Measurements from ENCODE around the gene WWOX.

WWOX gene

DNA sequence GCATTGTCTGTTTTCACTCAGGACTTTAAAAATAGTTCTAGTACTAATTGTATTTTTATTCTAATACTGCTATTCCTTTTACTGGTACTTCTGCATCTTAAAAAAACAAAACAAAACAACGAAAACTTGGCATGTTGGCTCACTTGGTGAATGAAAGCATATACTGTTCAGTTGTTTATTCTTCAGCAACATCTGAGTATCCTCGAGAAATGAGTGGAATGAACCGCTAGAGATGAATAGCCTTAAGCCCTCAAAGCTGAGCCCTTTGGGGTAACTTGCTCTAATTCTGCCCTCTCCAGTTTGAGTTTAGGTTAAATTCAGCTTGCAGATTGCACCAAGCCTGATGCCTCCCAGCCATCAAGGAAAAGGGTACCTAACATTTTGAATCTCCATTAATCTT lies 126.5 kb downstream of the WWOX start:
- no peak overlapping the region for H3K4me3 ChIP-seq (ENCODE audit: low read depth, low read length)
- TF ChIP-seq, protein P1, sequence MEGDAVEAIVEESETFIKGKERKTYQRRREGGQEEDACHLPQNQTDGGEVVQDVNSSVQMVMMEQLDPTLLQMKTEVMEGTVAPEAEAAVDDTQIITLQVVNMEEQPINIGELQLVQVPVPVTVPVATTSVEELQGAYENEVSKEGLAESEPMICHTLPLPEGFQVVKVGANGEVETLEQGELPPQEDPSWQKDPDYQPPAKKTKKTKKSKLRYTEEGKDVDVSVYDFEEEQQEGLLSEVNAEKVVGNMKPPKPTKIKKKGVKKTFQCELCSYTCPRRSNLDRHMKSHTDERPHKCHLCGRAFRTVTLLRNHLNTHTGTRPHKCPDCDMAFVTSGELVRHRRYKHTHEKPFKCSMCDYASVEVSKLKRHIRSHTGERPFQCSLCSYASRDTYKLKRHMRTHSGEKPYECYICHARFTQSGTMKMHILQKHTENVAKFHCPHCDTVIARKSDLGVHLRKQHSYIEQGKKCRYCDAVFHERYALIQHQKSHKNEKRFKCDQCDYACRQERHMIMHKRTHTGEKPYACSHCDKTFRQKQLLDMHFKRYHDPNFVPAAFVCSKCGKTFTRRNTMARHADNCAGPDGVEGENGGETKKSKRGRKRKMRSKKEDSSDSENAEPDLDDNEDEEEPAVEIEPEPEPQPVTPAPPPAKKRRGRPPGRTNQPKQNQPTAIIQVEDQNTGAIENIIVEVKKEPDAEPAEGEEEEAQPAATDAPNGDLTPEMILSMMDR (IDR thresholded peaks at IDR 0.05; ENCODE audit: control insufficient read depth, extremely low read depth, insufficient read depth), result no peak
- no peak for DNase-seq (ENCODE audit: low read depth)

DNA sequence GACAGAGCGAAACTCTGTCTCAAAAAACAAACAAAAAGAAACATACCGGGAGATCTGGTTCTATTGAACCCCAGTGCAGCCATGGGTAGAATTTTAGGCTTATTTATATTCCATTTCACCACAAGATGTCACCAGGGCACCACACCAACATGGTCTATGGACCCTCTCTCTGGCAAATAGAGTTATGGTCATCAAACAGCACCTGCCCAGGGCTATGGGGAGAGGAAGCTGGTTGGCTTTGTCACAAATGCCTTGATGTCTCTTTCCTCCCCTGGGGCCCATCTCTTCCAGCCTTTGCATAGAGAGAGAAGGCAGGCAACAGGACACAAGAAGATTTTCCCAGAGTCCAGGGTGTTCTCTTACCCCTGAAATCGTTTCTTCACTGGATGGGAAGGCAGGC lies 128.4 kb downstream of the WWOX start:
- no peak overlapping the region for H3K4me3 ChIP-seq (ENCODE audit: low read depth, low read length)
- no peak for DNase-seq (ENCODE audit: low read depth)
- TF ChIP-seq, protein P1 (IDR thresholded peaks at IDR 0.05; ENCODE audit: control insufficient read depth, extremely low read depth, insufficient read depth), result 0 out of 2 replicates have a peak, but pooled peaks have one; percentile 18

DNA sequence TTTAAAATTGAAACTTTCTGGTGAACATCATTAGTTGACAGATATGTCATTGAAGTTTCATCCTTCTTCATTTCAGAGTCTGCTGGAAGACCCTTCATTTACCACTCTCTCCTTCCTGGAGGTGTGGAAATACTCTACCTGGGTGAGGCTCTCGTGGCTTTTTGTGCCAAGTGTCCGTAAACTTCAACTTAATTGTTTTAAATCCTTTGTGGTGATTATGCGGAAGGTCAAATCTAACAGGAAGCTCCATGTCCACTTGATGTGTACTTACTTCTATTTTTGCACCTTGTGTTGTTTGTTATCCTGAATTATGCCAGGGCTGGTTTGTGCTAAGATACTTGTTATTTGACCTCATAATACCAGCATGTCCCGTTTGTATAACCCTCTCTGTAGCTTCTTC lies 129.2 kb downstream of the WWOX start:
- DNase-seq (ENCODE audit: low read depth), result peak; percentile 86
- no peak overlapping the region for H3K4me3 ChIP-seq (ENCODE audit: low read depth, low read length)
- TF ChIP-seq, protein P1 (IDR thresholded peaks at IDR 0.05; ENCODE audit: control insufficient read depth, extremely low read depth, insufficient read depth), result no peak

DNA sequence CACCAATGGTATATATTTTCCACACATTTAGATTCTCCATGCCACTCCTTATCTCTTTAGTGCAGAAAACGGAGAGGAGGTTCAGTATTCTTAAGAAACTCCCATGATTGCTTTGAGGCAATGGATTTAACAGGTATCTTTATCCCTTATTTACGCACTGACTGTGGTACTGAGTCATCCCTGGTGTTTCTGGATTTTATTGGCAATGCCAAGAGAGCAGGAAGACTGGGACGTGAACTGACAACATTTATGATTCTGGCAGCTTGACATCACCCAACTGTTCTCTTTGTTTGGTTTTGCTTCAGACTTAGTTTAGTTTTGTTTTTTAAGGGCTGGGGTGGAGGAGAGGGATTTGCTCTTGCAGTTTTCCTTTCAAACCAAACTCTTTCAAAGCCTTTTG lies 131.4 kb downstream of the WWOX start:
- DNase-seq (ENCODE audit: low read depth), result peak; percentile 95
- H3K4me3 ChIP-seq (ENCODE audit: low read depth, low read length), result no peak overlapping the region
- TF ChIP-seq, protein P1 (IDR thresholded peaks at IDR 0.05; ENCODE audit: control insufficient read depth, extremely low read depth, insufficient read depth), result no peak

DNA sequence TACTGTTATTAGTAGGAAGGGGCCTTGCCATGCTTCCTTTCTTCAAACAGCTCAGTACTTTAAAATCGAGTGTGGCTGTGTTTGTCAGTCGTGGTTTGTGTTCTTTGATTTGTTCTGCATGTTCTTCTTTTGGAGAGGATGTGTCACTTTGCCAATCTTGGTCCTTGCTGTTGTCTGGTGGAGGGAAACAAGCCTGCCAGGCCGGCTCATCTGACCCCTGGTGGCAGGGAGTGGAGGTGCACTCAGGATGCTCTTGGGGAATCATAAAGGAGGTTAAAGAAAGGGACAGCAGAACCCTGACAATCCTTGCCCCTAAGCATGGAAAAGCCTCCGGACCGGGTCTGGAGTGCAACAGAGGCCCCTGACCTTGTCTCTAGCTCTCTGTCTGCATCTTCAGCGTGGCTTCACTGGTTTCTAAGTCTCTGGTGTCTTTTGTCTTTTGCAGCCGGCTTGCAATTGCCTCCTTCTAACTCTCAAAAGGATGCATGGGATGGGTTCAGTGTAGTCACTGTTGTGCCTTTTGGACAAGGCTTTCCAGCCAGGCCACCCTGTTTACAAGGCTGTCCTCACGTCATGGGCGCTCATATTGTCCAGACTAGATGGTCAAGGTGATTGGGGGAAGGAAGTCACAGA lies 135.8 kb downstream of the WWOX start:
- TF ChIP-seq, protein P1 (IDR thresholded peaks at IDR 0.05; ENCODE audit: control insufficient read depth, extremely low read depth, insufficient read depth), result peak; percentile 88
- no peak overlapping the region for H3K4me3 ChIP-seq (ENCODE audit: low read depth, low read length)
- DNase-seq (ENCODE audit: low read depth), result peak; percentile 88

DNA sequence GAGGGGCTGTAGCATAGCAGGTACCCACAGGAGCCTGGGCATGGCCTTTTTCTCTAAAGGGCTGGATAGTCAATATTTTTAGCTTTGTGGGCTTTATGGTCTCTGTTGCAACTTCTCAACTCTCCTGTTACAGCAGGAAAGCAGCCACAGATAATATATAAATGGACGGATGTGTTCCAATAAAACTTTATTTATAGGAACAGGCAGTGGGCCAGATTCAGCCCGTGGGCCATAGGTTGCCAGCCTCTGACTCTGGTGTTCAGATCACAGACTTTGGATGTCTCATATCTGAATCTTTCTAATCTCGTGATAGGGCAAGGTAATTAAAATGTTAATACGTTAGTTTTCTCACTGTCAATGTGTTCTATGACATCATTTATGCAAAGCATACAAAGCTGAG lies 136.4 kb downstream of the WWOX start:
- H3K4me3 ChIP-seq (ENCODE audit: low read depth, low read length), result no peak overlapping the region
- DNase-seq (ENCODE audit: low read depth), result no peak
- TF ChIP-seq, protein P1 (IDR thresholded peaks at IDR 0.05; ENCODE audit: control insufficient read depth, extremely low read depth, insufficient read depth), result no peak

DNA sequence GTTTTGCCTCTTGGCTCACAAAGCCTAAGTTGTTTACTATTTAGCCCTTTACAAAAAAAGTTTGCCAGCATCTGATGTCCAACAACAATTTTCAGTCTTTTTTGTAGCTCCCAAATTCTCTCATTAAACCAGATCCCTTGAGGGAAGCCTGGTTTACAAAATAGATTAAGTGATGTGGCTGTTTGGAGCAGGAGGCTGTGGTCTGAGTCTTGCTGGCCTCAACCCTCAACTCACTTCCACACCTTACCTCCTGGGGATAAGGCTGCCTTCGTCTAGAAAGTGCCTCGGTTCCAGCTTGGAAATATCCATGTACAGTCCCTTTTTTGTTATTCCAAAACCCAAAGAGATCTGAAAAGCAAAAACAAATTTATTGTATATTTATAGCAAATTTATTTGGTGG lies 138.4 kb downstream of the WWOX start:
- no peak for DNase-seq (ENCODE audit: low read depth)
- no peak overlapping the region for H3K4me3 ChIP-seq (ENCODE audit: low read depth, low read length)
- TF ChIP-seq, protein P1 (IDR thresholded peaks at IDR 0.05; ENCODE audit: control insufficient read depth, extremely low read depth, insufficient read depth), result no peak

All from LNCaP clone FGC (cell line).